Measurements from ENCODE around the gene NOXO1. TPM values are rescaled to one million over a fixed set of nuclear protein-coding genes. Genes with fewer than 3 reads are reported as not detected.
A peak's percentile ranks its signal among the peaks of the same experiment; 100 is the strongest.

The NOXO1 gene
- polyA plus RNA-seq, 1 of the 3 experiments (the other 2 are of a cell fraction): 0.21 TPM

DNA sequence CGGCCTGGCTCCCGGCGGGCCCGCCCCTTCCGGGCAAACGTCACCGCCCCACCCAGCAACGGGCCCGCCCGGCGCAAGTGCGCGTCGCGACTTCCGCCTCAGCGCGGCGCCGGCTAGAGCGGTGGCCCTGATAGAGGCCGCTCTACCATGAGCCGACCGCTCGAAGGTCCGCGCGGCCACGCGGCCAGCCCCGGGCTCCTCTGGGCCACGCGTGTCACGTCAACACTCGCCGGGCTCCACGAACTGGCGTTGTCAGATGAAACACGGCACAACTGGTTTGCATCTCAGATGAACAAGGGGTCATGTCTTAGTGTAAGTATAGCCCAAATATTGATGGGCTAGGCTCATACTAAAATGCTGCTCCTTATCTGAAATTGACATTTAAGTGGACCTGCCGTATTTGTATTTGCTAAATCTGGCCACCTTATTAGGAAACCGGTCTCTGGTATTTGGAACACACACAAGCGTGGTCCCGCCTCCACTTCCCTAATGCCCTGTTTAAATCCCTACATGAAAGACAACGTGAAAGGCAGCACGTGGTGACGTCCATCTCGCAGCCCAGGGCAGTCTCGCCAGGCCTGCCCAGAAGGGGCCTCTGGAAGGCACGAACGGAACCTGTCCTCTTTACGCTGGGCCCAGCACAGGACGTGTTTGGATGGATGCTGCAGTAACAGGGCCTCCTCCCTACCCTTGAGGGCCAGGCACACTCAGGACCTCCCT lies 28.7 kb upstream of the NOXO1 start, which contains the start of gene ZNF598:
ZNF598 (minus strand) TSS at position 31 of the 720 bp plus-strand sequence.
- no peaks in the 10 kb centered on the region for H3K9me2 ChIP-seq
- peaks cover 9% of the 10 kb centered on the region for H3F3A ChIP-seq (replicated peaks; ENCODE audit: insufficient read depth)
- H3K27me3 ChIP-seq (ENCODE audit: insufficient read depth): no peaks in the 10 kb centered on the region
- H3K36me3 ChIP-seq (replicated peaks in 1 of 2; ENCODE audit: control insufficient read depth in 1 of 2, insufficient read depth in 2 of 2, low read length in 1 of 2): peaks cover 0 to 6% of the 10 kb centered on the region in 2 experiments
- DNase-seq: peak; percentile 98
- H3K27ac ChIP-seq (ENCODE audit: low read depth in 2 of 2, low read length in 1 of 2): peak within 1 kb of the TSS; percentile 81 to 87
- peaks cover 18 to 46% of the 10 kb centered on the region in 2 experiments; a peak in 3 of 4 replicates for H3K4me1 ChIP-seq (ENCODE audit: control insufficient read depth in 1 of 2, insufficient read depth in 2 of 2, low read depth in 1 of 2, low read length in 1 of 2)
- peak within 1 kb of the TSS; percentile 97 for H3K4me2 ChIP-seq
- POLR2A ChIA-PET: no interaction called here
- WGBS (ENCODE audit: low lambda C conversion rate): 9% methylated on average over 13 of the region's 52 CpGs
- H4K20me1 ChIP-seq (ENCODE audit: insufficient read depth): peaks cover 42% of the 10 kb centered on the region
- H3K4me3 ChIP-seq (ENCODE audit: low read depth in 2 of 2, low read length in 1 of 2): peak within 1 kb of the TSS; percentile 90 to 91
- CTCF ChIA-PET: interaction anchor here (1.1 kb wide), 1 partner anchor 12 kb away, joined by 3 read pairs; no protein-coding TSS in a partner anchor
- H2AFZ ChIP-seq (ENCODE audit: low read depth): peak within 1 kb of the TSS; percentile 77; the same call in 1 of the 2 replicates
- H3K9ac ChIP-seq: peak within 1 kb of the TSS; percentile 95
- no peaks in the 10 kb centered on the region for H3K9me3 ChIP-seq
- peaks cover 56% of the 10 kb centered on the region for H3K79me2 ChIP-seq (ENCODE audit: insufficient read depth)
- no peak for TF ChIP-seq RAD21 (IDR thresholded peaks at IDR 0.05; ENCODE audit: low read length)
- TF ChIP-seq FOSL2 (IDR thresholded peaks at IDR 0.05; ENCODE audit: borderline replicate concordance, low read depth): no peak
- TF ChIP-seq, protein P1, sequence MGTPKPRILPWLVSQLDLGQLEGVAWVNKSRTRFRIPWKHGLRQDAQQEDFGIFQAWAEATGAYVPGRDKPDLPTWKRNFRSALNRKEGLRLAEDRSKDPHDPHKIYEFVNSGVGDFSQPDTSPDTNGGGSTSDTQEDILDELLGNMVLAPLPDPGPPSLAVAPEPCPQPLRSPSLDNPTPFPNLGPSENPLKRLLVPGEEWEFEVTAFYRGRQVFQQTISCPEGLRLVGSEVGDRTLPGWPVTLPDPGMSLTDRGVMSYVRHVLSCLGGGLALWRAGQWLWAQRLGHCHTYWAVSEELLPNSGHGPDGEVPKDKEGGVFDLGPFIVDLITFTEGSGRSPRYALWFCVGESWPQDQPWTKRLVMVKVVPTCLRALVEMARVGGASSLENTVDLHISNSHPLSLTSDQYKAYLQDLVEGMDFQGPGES (IDR thresholded peaks at IDR 0.05; ENCODE audit: low read depth, low read length): no peak
- TF ChIP-seq MEF2A (IDR thresholded peaks at IDR 0.05; ENCODE audit: borderline replicate concordance, low read depth): no peak
- TF ChIP-seq, protein P2, sequence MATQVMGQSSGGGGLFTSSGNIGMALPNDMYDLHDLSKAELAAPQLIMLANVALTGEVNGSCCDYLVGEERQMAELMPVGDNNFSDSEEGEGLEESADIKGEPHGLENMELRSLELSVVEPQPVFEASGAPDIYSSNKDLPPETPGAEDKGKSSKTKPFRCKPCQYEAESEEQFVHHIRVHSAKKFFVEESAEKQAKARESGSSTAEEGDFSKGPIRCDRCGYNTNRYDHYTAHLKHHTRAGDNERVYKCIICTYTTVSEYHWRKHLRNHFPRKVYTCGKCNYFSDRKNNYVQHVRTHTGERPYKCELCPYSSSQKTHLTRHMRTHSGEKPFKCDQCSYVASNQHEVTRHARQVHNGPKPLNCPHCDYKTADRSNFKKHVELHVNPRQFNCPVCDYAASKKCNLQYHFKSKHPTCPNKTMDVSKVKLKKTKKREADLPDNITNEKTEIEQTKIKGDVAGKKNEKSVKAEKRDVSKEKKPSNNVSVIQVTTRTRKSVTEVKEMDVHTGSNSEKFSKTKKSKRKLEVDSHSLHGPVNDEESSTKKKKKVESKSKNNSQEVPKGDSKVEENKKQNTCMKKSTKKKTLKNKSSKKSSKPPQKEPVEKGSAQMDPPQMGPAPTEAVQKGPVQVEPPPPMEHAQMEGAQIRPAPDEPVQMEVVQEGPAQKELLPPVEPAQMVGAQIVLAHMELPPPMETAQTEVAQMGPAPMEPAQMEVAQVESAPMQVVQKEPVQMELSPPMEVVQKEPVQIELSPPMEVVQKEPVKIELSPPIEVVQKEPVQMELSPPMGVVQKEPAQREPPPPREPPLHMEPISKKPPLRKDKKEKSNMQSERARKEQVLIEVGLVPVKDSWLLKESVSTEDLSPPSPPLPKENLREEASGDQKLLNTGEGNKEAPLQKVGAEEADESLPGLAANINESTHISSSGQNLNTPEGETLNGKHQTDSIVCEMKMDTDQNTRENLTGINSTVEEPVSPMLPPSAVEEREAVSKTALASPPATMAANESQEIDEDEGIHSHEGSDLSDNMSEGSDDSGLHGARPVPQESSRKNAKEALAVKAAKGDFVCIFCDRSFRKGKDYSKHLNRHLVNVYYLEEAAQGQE (IDR thresholded peaks at IDR 0.05; ENCODE audit: low read depth, low read length): peak; percentile 31; the same call in 1 of the 2 replicates
- TF ChIP-seq NFIC (IDR thresholded peaks at IDR 0.05; ENCODE audit: borderline replicate concordance): no peak
- no peak for TF ChIP-seq RFX5 (IDR thresholded peaks at IDR 0.05; ENCODE audit: low read length)
- peak; percentile 80 for TF ChIP-seq TAF1 (IDR thresholded peaks at IDR 0.05; ENCODE audit: borderline replicate concordance, low read depth, low read length)
- peak; percentile 74 for TF ChIP-seq ELF1 (IDR thresholded peaks at IDR 0.05)
- no peak for TF ChIP-seq YY1 (IDR thresholded peaks at IDR 0.05; ENCODE audit: low read depth)
- TF ChIP-seq, protein P3, sequence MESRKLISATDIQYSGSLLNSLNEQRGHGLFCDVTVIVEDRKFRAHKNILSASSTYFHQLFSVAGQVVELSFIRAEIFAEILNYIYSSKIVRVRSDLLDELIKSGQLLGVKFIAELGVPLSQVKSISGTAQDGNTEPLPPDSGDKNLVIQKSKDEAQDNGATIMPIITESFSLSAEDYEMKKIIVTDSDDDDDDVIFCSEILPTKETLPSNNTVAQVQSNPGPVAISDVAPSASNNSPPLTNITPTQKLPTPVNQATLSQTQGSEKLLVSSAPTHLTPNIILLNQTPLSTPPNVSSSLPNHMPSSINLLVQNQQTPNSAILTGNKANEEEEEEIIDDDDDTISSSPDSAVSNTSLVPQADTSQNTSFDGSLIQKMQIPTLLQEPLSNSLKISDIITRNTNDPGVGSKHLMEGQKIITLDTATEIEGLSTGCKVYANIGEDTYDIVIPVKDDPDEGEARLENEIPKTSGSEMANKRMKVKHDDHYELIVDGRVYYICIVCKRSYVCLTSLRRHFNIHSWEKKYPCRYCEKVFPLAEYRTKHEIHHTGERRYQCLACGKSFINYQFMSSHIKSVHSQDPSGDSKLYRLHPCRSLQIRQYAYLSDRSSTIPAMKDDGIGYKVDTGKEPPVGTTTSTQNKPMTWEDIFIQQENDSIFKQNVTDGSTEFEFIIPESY (IDR thresholded peaks at IDR 0.05; ENCODE audit: borderline replicate concordance, low read depth): no peak
- TF ChIP-seq EP300 (IDR thresholded peaks at IDR 0.05; ENCODE audit: borderline replicate concordance in 1 of 2, low read depth in 1 of 2, low read length in 1 of 2): no peak
- TF ChIP-seq POLR2AphosphoS5 (IDR thresholded peaks at IDR 0.05; ENCODE audit: low read depth, low read length): peak; percentile 72
- no peak for TF ChIP-seq RCOR1 (IDR thresholded peaks at IDR 0.05; ENCODE audit: low read length)
- no peak; the same call in 1 of the 2 replicates for TF ChIP-seq FOXJ3 (CRISPR knock-in tag; IDR thresholded peaks at IDR 0.05)
- TF ChIP-seq FOXM1 (IDR thresholded peaks at IDR 0.05; ENCODE audit: low read depth): no peak
- no peak for TF ChIP-seq SMC3 (IDR thresholded peaks at IDR 0.05; ENCODE audit: low read depth, low read length)
- TF ChIP-seq EZH2phosphoT487 (IDR thresholded peaks at IDR 0.05; ENCODE audit: borderline replicate concordance, low read depth): no peak
- peak; percentile 59; the same call in 1 of the 2 replicates for TF ChIP-seq SIN3A (IDR thresholded peaks at IDR 0.05; ENCODE audit: borderline replicate concordance, low read depth, low read length)
- TF ChIP-seq, protein P4, sequence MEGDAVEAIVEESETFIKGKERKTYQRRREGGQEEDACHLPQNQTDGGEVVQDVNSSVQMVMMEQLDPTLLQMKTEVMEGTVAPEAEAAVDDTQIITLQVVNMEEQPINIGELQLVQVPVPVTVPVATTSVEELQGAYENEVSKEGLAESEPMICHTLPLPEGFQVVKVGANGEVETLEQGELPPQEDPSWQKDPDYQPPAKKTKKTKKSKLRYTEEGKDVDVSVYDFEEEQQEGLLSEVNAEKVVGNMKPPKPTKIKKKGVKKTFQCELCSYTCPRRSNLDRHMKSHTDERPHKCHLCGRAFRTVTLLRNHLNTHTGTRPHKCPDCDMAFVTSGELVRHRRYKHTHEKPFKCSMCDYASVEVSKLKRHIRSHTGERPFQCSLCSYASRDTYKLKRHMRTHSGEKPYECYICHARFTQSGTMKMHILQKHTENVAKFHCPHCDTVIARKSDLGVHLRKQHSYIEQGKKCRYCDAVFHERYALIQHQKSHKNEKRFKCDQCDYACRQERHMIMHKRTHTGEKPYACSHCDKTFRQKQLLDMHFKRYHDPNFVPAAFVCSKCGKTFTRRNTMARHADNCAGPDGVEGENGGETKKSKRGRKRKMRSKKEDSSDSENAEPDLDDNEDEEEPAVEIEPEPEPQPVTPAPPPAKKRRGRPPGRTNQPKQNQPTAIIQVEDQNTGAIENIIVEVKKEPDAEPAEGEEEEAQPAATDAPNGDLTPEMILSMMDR (IDR thresholded peaks at IDR 0.05): no peak
- TF ChIP-seq RXRA (IDR thresholded peaks at IDR 0.05; ENCODE audit: borderline replicate concordance, low read depth): no peak
- TF ChIP-seq TCF12 (IDR thresholded peaks at IDR 0.05): no peak
- TF ChIP-seq, protein P5, sequence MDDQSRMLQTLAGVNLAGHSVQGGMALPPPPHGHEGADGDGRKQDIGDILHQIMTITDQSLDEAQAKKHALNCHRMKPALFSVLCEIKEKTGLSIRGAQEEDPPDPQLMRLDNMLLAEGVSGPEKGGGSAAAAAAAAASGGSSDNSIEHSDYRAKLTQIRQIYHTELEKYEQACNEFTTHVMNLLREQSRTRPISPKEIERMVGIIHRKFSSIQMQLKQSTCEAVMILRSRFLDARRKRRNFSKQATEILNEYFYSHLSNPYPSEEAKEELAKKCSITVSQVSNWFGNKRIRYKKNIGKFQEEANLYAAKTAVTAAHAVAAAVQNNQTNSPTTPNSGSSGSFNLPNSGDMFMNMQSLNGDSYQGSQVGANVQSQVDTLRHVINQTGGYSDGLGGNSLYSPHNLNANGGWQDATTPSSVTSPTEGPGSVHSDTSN (IDR thresholded peaks at IDR 0.05): no peak
- no peak for TF ChIP-seq JUND (IDR thresholded peaks at IDR 0.05)
